ENCODE data around the gene SLC3A2.
"Not testable (repeated sequence)": the region's sequence is repeated elsewhere in the genome, so short reads cannot be mapped to it uniquely, and the experiment has no call there.

Gene SLC3A2

GRCh38 chr11:62925745-62926679 is 45.3 kb downstream of the SLC3A2 start:
- ATAC-seq (replicated peaks; ENCODE audit: extremely low read depth, poor library complexity, severe bottlenecking) (no peak), DNase-seq (ENCODE audit: low spot score in 2 of 2) (no peak)
- Mint-ChIP-seq H3K4me1 (peaks cover 18% of the 10 kb centered on the region), H3K27ac (ENCODE audit: low read depth) (no peak overlapping the region), H3K36me3 (ENCODE audit: insufficient read depth) (peaks cover 9% of the 10 kb centered on the region), H3K9me3 (no peaks in the 10 kb centered on the region), H3K4me3 (peak overlapping the region; percentile 46), H3K27me3 (peaks cover 90% of the 10 kb centered on the region)

DNA sequence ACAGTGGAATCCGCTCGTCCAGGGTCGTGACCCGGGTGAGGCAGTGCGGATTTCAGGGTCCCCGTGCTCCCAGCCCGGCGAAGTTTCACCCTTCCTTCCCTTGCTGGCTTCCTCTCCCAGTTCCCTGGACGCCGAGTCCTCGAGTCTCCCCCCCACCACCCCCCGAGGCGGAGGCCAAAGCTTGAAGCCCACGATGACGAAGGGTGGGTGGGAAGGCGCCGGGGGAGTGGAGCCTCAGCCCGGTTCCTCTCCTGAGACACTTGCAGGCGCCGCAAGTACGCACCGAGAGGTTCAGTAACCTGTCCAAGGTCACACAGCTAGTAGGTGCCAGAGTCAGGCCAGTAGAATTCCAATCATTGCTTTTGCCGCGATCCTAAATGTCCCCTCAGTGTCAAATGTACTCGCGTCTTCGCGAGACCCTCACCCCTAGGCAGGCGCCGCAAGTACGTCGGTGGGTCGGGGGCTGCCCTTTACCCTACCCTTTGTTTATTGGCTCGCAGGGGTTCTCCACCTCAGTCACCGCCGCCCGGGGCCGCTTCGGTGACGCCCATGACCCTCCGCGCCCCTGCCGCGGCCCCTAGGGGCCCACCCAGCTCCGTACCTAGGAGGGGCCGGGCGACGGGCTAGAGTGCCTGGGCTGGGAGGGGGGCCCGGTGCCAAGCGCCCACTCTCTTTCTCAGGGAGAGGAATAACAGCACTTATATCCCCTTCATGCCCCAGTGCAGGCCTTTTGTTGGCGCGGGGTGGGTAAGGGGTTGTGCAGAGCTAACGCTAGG is 46.2 kb downstream of the SLC3A2 start:
- no peak for ATAC-seq (replicated peaks; ENCODE audit: extremely low read depth, poor library complexity, severe bottlenecking)
- DNase-seq (ENCODE audit: low spot score in 2 of 2): no peak
- Mint-ChIP-seq H3K9me3 (no peaks in the 10 kb centered on the region), H3K4me1 (peaks cover 18% of the 10 kb centered on the region), H3K27ac (ENCODE audit: low read depth) (no peak overlapping the region), H3K36me3 (ENCODE audit: insufficient read depth) (peaks cover 9% of the 10 kb centered on the region), H3K27me3 (peaks cover 90% of the 10 kb centered on the region), H3K4me3 (peak overlapping the region; percentile 46)

DNA sequence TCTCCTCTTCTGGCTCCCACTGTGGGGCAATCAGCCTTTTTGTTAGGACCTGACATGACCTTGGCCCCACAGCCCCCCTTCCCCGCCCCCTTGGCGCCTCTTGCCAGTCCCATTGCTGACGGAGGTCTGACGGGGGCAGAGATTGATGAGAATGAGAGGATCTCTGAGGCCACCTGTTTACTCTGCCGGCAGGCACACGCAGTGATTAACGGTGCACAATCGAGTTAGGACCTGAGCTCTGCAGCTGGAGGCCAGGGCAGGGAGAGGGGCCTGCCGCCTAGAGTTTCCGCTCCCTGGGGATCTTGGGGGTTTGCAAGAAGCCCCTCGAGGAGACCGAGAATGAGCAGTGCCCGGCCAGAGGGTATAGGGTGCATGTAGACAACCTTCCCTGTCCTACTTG is 47.3 kb downstream of the SLC3A2 start:
- H3K27ac Mint-ChIP-seq (ENCODE audit: low read depth): no peak overlapping the region
- H3K4me1 Mint-ChIP-seq: peaks cover 18% of the 10 kb centered on the region
- DNase-seq (ENCODE audit: low spot score in 2 of 2) (no peak), ATAC-seq (replicated peaks; ENCODE audit: extremely low read depth, poor library complexity, severe bottlenecking) (no peak)
- H3K9me3 Mint-ChIP-seq: no peaks in the 10 kb centered on the region
- peaks cover 84% of the 10 kb centered on the region for H3K27me3 Mint-ChIP-seq
- H3K4me3 Mint-ChIP-seq: no peak overlapping the region
- H3K36me3 Mint-ChIP-seq (ENCODE audit: insufficient read depth): peaks cover 6% of the 10 kb centered on the region

DNA sequence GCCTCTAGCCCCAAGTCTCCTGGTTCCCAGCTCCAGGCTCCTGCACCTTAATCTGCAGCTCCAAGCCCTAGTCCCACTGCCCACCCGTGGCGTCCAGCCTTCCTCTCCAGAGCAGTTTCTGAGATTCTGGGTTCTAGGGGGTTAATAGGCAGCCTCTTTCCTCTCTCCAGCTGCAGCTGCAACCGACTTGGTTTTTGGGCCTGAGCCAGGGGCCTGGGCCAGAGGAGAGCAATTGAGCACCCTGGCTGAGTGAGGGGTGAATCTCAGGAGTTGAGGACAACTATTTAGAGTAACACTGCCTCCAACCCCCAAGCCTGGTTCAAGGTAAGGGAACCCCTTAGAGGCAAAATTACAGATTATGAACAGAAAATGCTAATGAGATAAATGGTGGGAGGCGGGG is 49.5 kb downstream of the SLC3A2 start:
- no peak overlapping the region for H3K4me3 Mint-ChIP-seq
- H3K36me3 Mint-ChIP-seq (ENCODE audit: insufficient read depth): peaks cover 2% of the 10 kb centered on the region
- no peaks in the 10 kb centered on the region for H3K9me3 Mint-ChIP-seq
- peaks cover 8% of the 10 kb centered on the region for H3K4me1 Mint-ChIP-seq
- no peak overlapping the region for H3K27ac Mint-ChIP-seq (ENCODE audit: low read depth)
- DNase-seq (ENCODE audit: low spot score in 2 of 2) (no peak), ATAC-seq (replicated peaks; ENCODE audit: extremely low read depth, poor library complexity, severe bottlenecking) (no peak)
- peaks cover 69% of the 10 kb centered on the region for H3K27me3 Mint-ChIP-seq

DNA sequence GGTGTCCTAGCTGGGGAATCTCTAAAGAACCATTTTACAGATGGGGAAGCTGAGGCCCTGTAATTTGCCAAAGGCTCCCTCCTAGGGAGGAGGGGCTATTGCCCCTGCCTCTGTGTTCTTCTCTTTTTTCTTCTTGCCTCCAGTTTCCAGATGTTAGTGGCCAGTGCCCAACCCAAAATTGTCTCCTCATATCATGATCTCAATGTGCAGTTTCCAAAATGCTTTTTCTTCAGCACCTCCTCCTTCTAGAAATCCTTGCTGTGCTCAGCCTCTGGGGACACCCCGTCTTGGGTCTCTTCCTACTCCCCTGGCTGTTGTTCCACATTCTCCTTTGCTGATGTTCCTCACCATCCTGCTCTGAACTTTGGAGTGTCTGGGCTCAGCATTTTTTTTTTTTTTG is 50.0 kb downstream of the SLC3A2 start:
- H3K9me3 Mint-ChIP-seq: no peaks in the 10 kb centered on the region
- H3K36me3 Mint-ChIP-seq (ENCODE audit: insufficient read depth): peaks cover 2% of the 10 kb centered on the region
- no peak overlapping the region for H3K27ac Mint-ChIP-seq (ENCODE audit: low read depth)
- ATAC-seq (replicated peaks; ENCODE audit: extremely low read depth, poor library complexity, severe bottlenecking): no peak
- peaks cover 64% of the 10 kb centered on the region for H3K27me3 Mint-ChIP-seq
- no peak for DNase-seq (ENCODE audit: low spot score in 2 of 2)
- H3K4me3 Mint-ChIP-seq: no peak overlapping the region
- peaks cover 3% of the 10 kb centered on the region for H3K4me1 Mint-ChIP-seq

DNA sequence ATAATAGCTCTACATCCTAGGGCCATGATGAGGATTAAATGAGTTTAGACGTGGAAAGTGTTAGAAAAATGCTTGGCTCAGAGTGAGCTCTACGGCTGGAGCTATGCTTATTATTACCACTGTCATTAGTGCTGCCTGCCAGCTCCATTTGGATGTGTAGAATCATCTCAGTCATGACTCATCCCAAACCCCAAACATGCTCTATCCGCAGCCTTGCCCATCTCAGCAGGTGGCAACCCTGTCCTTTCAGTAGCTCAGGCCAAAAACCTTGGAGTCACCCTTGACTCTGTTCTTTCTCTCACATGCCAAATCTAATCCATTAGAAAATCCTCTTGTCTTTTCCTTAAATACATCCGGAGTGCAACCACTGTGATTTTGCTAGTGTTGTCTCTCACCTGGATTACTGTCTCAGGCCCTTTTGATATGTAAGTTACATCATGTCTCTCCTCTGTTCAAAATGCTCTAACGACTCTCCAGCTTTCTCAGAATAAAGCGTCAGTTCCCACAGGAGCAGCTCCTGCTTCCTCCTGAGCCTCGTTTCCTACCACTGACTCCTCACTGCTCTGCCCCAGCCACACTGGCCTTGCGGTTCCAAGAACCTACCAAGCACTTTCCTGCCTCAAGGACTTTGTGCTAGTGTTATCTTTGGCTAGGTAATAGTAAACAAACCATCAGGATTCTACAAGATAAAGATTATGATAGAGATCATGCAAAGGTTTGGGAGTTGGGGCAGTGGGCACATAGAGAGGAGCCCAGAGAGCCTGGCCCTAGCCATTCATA is 51.0 kb downstream of the SLC3A2 start:
- DNase-seq (ENCODE audit: low spot score in 2 of 2) (no peak), ATAC-seq (replicated peaks; ENCODE audit: extremely low read depth, poor library complexity, severe bottlenecking) (no peak)
- H3K4me3 Mint-ChIP-seq: no peak overlapping the region
- peaks cover 53% of the 10 kb centered on the region for H3K27me3 Mint-ChIP-seq
- H3K27ac Mint-ChIP-seq (ENCODE audit: low read depth): no peak overlapping the region
- no peaks in the 10 kb centered on the region for H3K4me1 Mint-ChIP-seq
- no peaks in the 10 kb centered on the region for H3K9me3 Mint-ChIP-seq
- peaks cover 2% of the 10 kb centered on the region for H3K36me3 Mint-ChIP-seq (ENCODE audit: insufficient read depth)

DNA sequence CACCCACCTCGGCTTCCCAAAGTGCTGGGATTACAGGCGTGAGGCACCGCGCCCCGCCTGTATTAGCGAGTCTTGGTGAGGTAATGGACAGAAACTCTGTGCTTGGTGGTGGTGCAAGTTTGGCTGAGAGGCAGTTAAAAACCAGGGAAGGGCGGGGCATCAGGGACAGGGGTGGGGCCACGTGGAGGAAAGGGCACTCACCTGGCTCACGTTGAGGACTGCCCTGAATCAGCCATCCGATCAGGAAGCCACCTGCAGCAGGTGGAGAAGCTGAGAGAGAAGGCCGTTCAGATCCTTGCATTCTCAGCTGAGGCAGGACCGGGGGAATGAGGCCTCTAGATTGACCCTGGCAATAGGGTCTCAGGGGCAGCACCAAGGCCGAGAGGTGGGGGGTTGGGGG is 52.6 kb downstream of the SLC3A2 start:
- Mint-ChIP-seq H3K27ac (ENCODE audit: low read depth) (no peak overlapping the region), H3K4me3 (no peak overlapping the region), H3K9me3 (no peaks in the 10 kb centered on the region), H3K4me1 (no peaks in the 10 kb centered on the region), H3K27me3 (peaks cover 40% of the 10 kb centered on the region), H3K36me3 (ENCODE audit: insufficient read depth) (no peaks in the 10 kb centered on the region)
- DNase-seq (ENCODE audit: low spot score in 2 of 2) (no peak), ATAC-seq (replicated peaks; ENCODE audit: extremely low read depth, poor library complexity, severe bottlenecking) (no peak)

DNA sequence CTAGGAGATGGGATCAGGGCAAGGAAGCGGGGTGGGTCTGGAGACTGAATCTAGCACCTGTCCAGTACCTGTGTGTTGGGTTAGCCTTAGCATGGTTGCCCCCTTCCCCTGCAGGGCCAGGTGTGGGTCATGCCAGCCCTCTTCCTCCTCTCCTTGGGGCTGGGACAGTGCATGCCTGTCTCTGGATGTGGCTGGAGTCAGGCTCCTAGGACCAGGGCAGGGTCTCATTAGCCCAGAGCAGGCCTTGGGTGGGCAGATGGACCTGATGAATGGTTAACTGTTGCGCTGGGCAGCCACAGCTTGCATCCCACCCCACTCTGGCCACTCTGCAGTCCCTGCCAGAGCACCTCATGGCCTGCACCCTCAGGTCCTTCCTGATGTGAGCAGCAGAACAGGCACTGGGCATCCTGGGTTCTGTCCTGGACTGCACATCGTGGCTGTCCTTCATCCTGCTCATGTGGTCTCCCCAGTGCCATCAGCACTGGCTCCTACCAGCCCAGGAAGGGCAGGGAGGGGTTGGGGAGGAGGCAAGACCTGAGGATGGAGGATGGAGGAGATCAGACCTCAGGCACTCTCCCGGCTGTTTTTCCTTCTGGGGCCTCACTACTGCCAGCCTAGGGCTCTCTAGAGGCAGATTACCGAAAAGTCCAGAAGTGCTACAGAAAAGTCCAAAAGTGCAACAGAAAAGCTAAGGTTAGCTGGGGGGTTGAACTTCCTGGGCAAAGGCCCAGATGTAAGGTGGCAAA is 53.2 kb downstream of the SLC3A2 start:
- H3K27me3 Mint-ChIP-seq: peaks cover 34% of the 10 kb centered on the region
- H3K4me1 Mint-ChIP-seq: no peaks in the 10 kb centered on the region
- no peak for ATAC-seq (replicated peaks; ENCODE audit: extremely low read depth, poor library complexity, severe bottlenecking)
- H3K4me3 Mint-ChIP-seq: no peak overlapping the region
- no peak for DNase-seq (ENCODE audit: low spot score in 2 of 2)
- H3K27ac Mint-ChIP-seq (ENCODE audit: low read depth): no peak overlapping the region
- no peaks in the 10 kb centered on the region for H3K9me3 Mint-ChIP-seq
- no peaks in the 10 kb centered on the region for H3K36me3 Mint-ChIP-seq (ENCODE audit: insufficient read depth)

DNA sequence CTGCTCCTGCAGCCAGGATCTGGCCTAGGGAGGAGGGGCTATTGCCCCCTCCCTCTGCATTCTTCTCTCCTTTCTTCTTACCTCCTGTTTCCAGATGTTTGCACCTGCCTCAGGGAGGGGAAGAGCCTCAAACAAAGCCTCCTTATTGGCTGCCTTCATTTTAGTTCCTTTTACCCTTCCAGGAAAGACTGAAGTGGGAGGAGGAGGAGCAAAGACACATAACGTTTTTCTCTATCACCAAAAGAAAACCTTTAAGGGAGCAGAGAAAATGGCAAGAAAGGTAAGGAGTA is 53.7 kb downstream of the SLC3A2 start:
- Mint-ChIP-seq H3K9me3 (no peaks in the 10 kb centered on the region), H3K36me3 (ENCODE audit: insufficient read depth) (no peaks in the 10 kb centered on the region)

GRCh38 chr11:62937528-62937927 is 56.8 kb downstream of the SLC3A2 start:
- H3K4me3 Mint-ChIP-seq; H3K9me3 Mint-ChIP-seq; DNase-seq (ENCODE audit: low spot score in 2 of 2); ATAC-seq (replicated peaks; ENCODE audit: extremely low read depth, poor library complexity, severe bottlenecking); H3K27ac Mint-ChIP-seq (ENCODE audit: low read depth); H3K36me3 Mint-ChIP-seq (ENCODE audit: insufficient read depth); H3K4me1 Mint-ChIP-seq: not testable (repeated sequence)
- H3K27me3 Mint-ChIP-seq: peaks cover 12% of the 10 kb centered on the region

More for the DNA sequence above, 53.7 kb downstream of the SLC3A2 start:
- DNase-seq (ENCODE audit: low spot score in 2 of 2): no peak
- no peak overlapping the region for H3K4me3 Mint-ChIP-seq
- H3K4me1 Mint-ChIP-seq: no peaks in the 10 kb centered on the region
- no peak for ATAC-seq (replicated peaks; ENCODE audit: extremely low read depth, poor library complexity, severe bottlenecking)
- no peak overlapping the region for H3K27ac Mint-ChIP-seq (ENCODE audit: low read depth)
- peaks cover 29% of the 10 kb centered on the region for H3K27me3 Mint-ChIP-seq
